Measurements from ENCODE around the gene CTIF. TPM values are rescaled to one million over a fixed set of nuclear protein-coding genes. Genes with fewer than 3 reads are reported as not detected.

Gene CTIF
- polyA plus RNA-seq, 2 donors: 11.8 to 22.7 TPM

- Histone ChIP-seq H3K4me1 (ENCODE audit: control insufficient read depth in 2 of 2, insufficient read depth in 2 of 2, low read length in 1 of 2) (peaks cover 2 to 11% of the 10 kb centered on the region in 2 donors), H3K4me3 (ENCODE audit: low read depth in 1 of 2, low read length in 2 of 2) (no peak overlapping the region), H3K36me3 (ENCODE audit: control insufficient read depth in 2 of 2, insufficient read depth in 2 of 2, low read length in 1 of 2) (peaks cover 0 to 4% of the 10 kb centered on the region in 2 donors), H3K27me3 (ENCODE audit: control insufficient read depth in 1 of 2, insufficient read depth in 2 of 2, low read length in 2 of 2) (no peaks in the 10 kb centered on the region), H3K27ac (ENCODE audit: low read depth in 2 of 2, low read length in 1 of 2) (no peak overlapping the region), H3K9me3 (ENCODE audit: control insufficient read depth in 2 of 2, insufficient read depth in 1 of 2, low read depth in 1 of 2, low read length in 1 of 2) (no peaks in the 10 kb centered on the region)
- 76 to 78% methylated on average over 8 of the region's 8 CpGs for WGBS, 2 donors
Observed at GRCh38 chr18:48721312-48721711, 182.5 kb downstream of the CTIF start.

- 95% methylated on average over 5 of the region's 5 CpGs for WGBS, 2 donors
- no peak overlapping the region for H3K27ac ChIP-seq (ENCODE audit: low read depth in 2 of 2, low read length in 1 of 2)
- H3K36me3 ChIP-seq (ENCODE audit: control insufficient read depth in 2 of 2, insufficient read depth in 2 of 2, low read length in 1 of 2): peaks cover 0 to 4% of the 10 kb centered on the region in 2 donors
- no peaks in the 10 kb centered on the region for H3K27me3 ChIP-seq (ENCODE audit: control insufficient read depth in 1 of 2, insufficient read depth in 2 of 2, low read length in 2 of 2)
- H3K4me3 ChIP-seq (ENCODE audit: low read depth in 1 of 2, low read length in 2 of 2): no peak overlapping the region
- H3K4me1 ChIP-seq (ENCODE audit: control insufficient read depth in 2 of 2, insufficient read depth in 2 of 2, low read length in 1 of 2): peaks cover 2 to 11% of the 10 kb centered on the region in 2 donors
- no peaks in the 10 kb centered on the region for H3K9me3 ChIP-seq (ENCODE audit: control insufficient read depth in 2 of 2, insufficient read depth in 1 of 2, low read depth in 1 of 2, low read length in 1 of 2)
Observed at GRCh38 chr18:48723016-48723415, 184.2 kb downstream of the CTIF start.

GRCh38 chr18:48723837-48724236 lies 185.0 kb downstream of the CTIF start:
- no peaks in the 10 kb centered on the region for H3K27me3 ChIP-seq (ENCODE audit: control insufficient read depth in 1 of 2, insufficient read depth in 2 of 2, low read length in 2 of 2)
- WGBS, 2 donors: 93 to 98% methylated on average over 2 of the region's 2 CpGs
- H3K36me3 ChIP-seq (ENCODE audit: control insufficient read depth in 2 of 2, insufficient read depth in 2 of 2, low read length in 1 of 2): peaks cover 0 to 4% of the 10 kb centered on the region in 2 donors
- no peak overlapping the region for H3K27ac ChIP-seq (ENCODE audit: low read depth in 2 of 2, low read length in 1 of 2)
- H3K4me3 ChIP-seq (ENCODE audit: low read depth in 1 of 2, low read length in 2 of 2): no peak overlapping the region
- H3K4me1 ChIP-seq (ENCODE audit: control insufficient read depth in 2 of 2, insufficient read depth in 2 of 2, low read length in 1 of 2): peaks cover 2 to 11% of the 10 kb centered on the region in 2 donors
- no peaks in the 10 kb centered on the region for H3K9me3 ChIP-seq (ENCODE audit: control insufficient read depth in 2 of 2, insufficient read depth in 1 of 2, low read depth in 1 of 2, low read length in 1 of 2)

- no peak overlapping the region for H3K27ac ChIP-seq (ENCODE audit: low read depth in 2 of 2, low read length in 1 of 2)
- H3K36me3 ChIP-seq (ENCODE audit: control insufficient read depth in 2 of 2, insufficient read depth in 2 of 2, low read length in 1 of 2): no peaks in the 10 kb centered on the region
- H3K4me1 ChIP-seq (ENCODE audit: control insufficient read depth in 2 of 2, insufficient read depth in 2 of 2, low read length in 1 of 2): peaks cover 2 to 11% of the 10 kb centered on the region in 2 donors
- no peaks in the 10 kb centered on the region for H3K9me3 ChIP-seq (ENCODE audit: control insufficient read depth in 2 of 2, insufficient read depth in 1 of 2, low read depth in 1 of 2, low read length in 1 of 2)
- H3K4me3 ChIP-seq (ENCODE audit: low read depth in 1 of 2, low read length in 2 of 2): no peak overlapping the region
- H3K27me3 ChIP-seq (ENCODE audit: control insufficient read depth in 1 of 2, insufficient read depth in 2 of 2, low read length in 2 of 2): no peaks in the 10 kb centered on the region
- 62 to 75% methylated on average over 4 of the region's 4 CpGs for WGBS, 2 donors
Observed at GRCh38 chr18:48724442-48724841, 185.6 kb downstream of the CTIF start.

- Histone ChIP-seq H3K36me3 (ENCODE audit: control insufficient read depth in 2 of 2, insufficient read depth in 2 of 2, low read length in 1 of 2) (no peaks in the 10 kb centered on the region), H3K27me3 (ENCODE audit: control insufficient read depth in 1 of 2, insufficient read depth in 2 of 2, low read length in 2 of 2) (no peaks in the 10 kb centered on the region), H3K4me3 (ENCODE audit: low read depth in 1 of 2, low read length in 2 of 2) (no peak overlapping the region), H3K4me1 (ENCODE audit: control insufficient read depth in 2 of 2, insufficient read depth in 2 of 2, low read length in 1 of 2) (peaks cover 2 to 11% of the 10 kb centered on the region in 2 donors), H3K27ac (ENCODE audit: low read depth in 2 of 2, low read length in 1 of 2) (no peak overlapping the region), H3K9me3 (ENCODE audit: control insufficient read depth in 2 of 2, insufficient read depth in 1 of 2, low read depth in 1 of 2, low read length in 1 of 2) (no peaks in the 10 kb centered on the region)
- WGBS, 2 donors: 64 to 82% methylated on average over 5 of the region's 5 CpGs
Observed at GRCh38 chr18:48724939-48725338, 186.1 kb downstream of the CTIF start.

GRCh38 chr18:48725562-48725961 lies 186.7 kb downstream of the CTIF start:
- peaks cover 2 to 11% of the 10 kb centered on the region in 2 donors for H3K4me1 ChIP-seq (ENCODE audit: control insufficient read depth in 2 of 2, insufficient read depth in 2 of 2, low read length in 1 of 2)
- H3K36me3 ChIP-seq (ENCODE audit: control insufficient read depth in 2 of 2, insufficient read depth in 2 of 2, low read length in 1 of 2): no peaks in the 10 kb centered on the region
- no peaks in the 10 kb centered on the region for H3K9me3 ChIP-seq (ENCODE audit: control insufficient read depth in 2 of 2, insufficient read depth in 1 of 2, low read depth in 1 of 2, low read length in 1 of 2)
- no peak overlapping the region for H3K4me3 ChIP-seq (ENCODE audit: low read depth in 1 of 2, low read length in 2 of 2)
- 81 to 85% methylated on average over 3 of the region's 3 CpGs for WGBS, 2 donors
- no peaks in the 10 kb centered on the region for H3K27me3 ChIP-seq (ENCODE audit: control insufficient read depth in 1 of 2, insufficient read depth in 2 of 2, low read length in 2 of 2)
- H3K27ac ChIP-seq (ENCODE audit: low read depth in 2 of 2, low read length in 1 of 2): no peak overlapping the region

GRCh38 chr18:48727681-48728080 lies 188.8 kb downstream of the CTIF start:
- Histone ChIP-seq H3K4me3 (ENCODE audit: low read depth in 1 of 2, low read length in 2 of 2) (no peak overlapping the region), H3K4me1 (ENCODE audit: control insufficient read depth in 2 of 2, insufficient read depth in 2 of 2, low read length in 1 of 2) (peaks cover 2 to 11% of the 10 kb centered on the region in 2 donors), H3K9me3 (ENCODE audit: control insufficient read depth in 2 of 2, insufficient read depth in 1 of 2, low read depth in 1 of 2, low read length in 1 of 2) (no peaks in the 10 kb centered on the region), H3K27ac (ENCODE audit: low read depth in 2 of 2, low read length in 1 of 2) (no peak overlapping the region), H3K27me3 (ENCODE audit: control insufficient read depth in 1 of 2, insufficient read depth in 2 of 2, low read length in 2 of 2) (no peaks in the 10 kb centered on the region), H3K36me3 (ENCODE audit: control insufficient read depth in 2 of 2, insufficient read depth in 2 of 2, low read length in 1 of 2) (no peaks in the 10 kb centered on the region)
- 82 to 85% methylated on average over 2 of the region's 2 CpGs for WGBS, 2 donors

- H3K27ac ChIP-seq (ENCODE audit: low read depth in 2 of 2, low read length in 1 of 2): no peak overlapping the region
- H3K4me3 ChIP-seq (ENCODE audit: low read depth in 1 of 2, low read length in 2 of 2): no peak overlapping the region
- no peaks in the 10 kb centered on the region for H3K27me3 ChIP-seq (ENCODE audit: control insufficient read depth in 1 of 2, insufficient read depth in 2 of 2, low read length in 2 of 2)
- 72 to 77% methylated on average over 6 of the region's 6 CpGs for WGBS, 2 donors
- H3K4me1 ChIP-seq (ENCODE audit: control insufficient read depth in 2 of 2, insufficient read depth in 2 of 2, low read length in 1 of 2): peaks cover 2 to 11% of the 10 kb centered on the region in 2 donors
- H3K9me3 ChIP-seq (ENCODE audit: control insufficient read depth in 2 of 2, insufficient read depth in 1 of 2, low read depth in 1 of 2, low read length in 1 of 2): no peaks in the 10 kb centered on the region
- H3K36me3 ChIP-seq (ENCODE audit: control insufficient read depth in 2 of 2, insufficient read depth in 2 of 2, low read length in 1 of 2): no peaks in the 10 kb centered on the region
Observed at GRCh38 chr18:48728204-48728833, 189.5 kb downstream of the CTIF start.

GRCh38 chr18:48729404-48729803 lies 190.6 kb downstream of the CTIF start:
- peaks cover 2 to 7% of the 10 kb centered on the region in 2 donors for H3K4me1 ChIP-seq (ENCODE audit: control insufficient read depth in 2 of 2, insufficient read depth in 2 of 2, low read length in 1 of 2)
- H3K36me3 ChIP-seq (ENCODE audit: control insufficient read depth in 2 of 2, insufficient read depth in 2 of 2, low read length in 1 of 2): no peaks in the 10 kb centered on the region
- H3K9me3 ChIP-seq (ENCODE audit: control insufficient read depth in 2 of 2, insufficient read depth in 1 of 2, low read depth in 1 of 2, low read length in 1 of 2): no peaks in the 10 kb centered on the region
- H3K27me3 ChIP-seq (ENCODE audit: control insufficient read depth in 1 of 2, insufficient read depth in 2 of 2, low read length in 2 of 2): no peaks in the 10 kb centered on the region
- WGBS, 2 donors: 88% methylated on average over 8 of the region's 8 CpGs
- H3K27ac ChIP-seq (ENCODE audit: low read depth in 2 of 2, low read length in 1 of 2): no peak overlapping the region
- no peak overlapping the region for H3K4me3 ChIP-seq (ENCODE audit: low read depth in 1 of 2, low read length in 2 of 2)

- Histone ChIP-seq H3K4me1 (ENCODE audit: control insufficient read depth in 2 of 2, insufficient read depth in 2 of 2, low read length in 1 of 2) (peaks cover 1 to 2% of the 10 kb centered on the region in 2 donors), H3K4me3 (ENCODE audit: low read depth in 1 of 2, low read length in 2 of 2) (no peak overlapping the region), H3K36me3 (ENCODE audit: control insufficient read depth in 2 of 2, insufficient read depth in 2 of 2, low read length in 1 of 2) (no peaks in the 10 kb centered on the region), H3K27ac (ENCODE audit: low read depth in 2 of 2, low read length in 1 of 2) (no peak overlapping the region), H3K9me3 (ENCODE audit: control insufficient read depth in 2 of 2, insufficient read depth in 1 of 2, low read depth in 1 of 2, low read length in 1 of 2) (no peaks in the 10 kb centered on the region), H3K27me3 (ENCODE audit: control insufficient read depth in 1 of 2, insufficient read depth in 2 of 2, low read length in 2 of 2) (no peaks in the 10 kb centered on the region)
- WGBS, 2 donors: 91 to 93% methylated on average over 9 to 12 of the region's 12 CpGs
Observed at GRCh38 chr18:48730010-48730409, 191.2 kb downstream of the CTIF start.
